Measurements from ENCODE around the gene PSMD9.

DNA sequence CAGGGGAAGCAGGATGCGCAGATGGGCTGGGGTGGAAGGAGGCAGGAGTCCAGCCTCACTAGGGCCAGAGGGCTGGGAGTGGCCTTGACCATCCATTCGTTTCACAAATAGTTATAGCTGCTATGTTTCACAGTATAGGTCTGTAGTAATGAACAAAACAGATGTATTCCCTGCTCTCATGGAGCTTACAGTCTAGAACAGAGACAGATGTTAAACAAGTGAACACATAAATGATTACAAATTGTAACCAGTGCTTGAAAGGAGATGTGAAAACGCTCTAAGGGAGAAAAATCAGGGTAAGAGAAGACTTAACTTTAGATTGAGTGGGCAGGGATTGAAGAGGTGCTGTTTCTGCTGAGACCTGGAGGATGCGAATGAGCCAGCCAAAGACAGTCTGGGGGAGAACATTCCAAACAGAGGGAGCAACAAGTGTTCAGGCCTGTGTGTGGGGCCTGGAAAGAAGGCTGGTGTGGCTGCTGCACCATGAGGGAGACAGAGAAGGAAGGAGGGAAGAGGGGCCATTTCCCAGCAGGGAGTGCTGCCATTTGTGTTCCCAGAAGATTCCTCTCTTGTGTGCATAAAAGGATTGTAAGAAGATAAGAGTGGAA, 44.4 kb downstream of the PSMD9 start:
- TF ChIP-seq, protein P1, sequence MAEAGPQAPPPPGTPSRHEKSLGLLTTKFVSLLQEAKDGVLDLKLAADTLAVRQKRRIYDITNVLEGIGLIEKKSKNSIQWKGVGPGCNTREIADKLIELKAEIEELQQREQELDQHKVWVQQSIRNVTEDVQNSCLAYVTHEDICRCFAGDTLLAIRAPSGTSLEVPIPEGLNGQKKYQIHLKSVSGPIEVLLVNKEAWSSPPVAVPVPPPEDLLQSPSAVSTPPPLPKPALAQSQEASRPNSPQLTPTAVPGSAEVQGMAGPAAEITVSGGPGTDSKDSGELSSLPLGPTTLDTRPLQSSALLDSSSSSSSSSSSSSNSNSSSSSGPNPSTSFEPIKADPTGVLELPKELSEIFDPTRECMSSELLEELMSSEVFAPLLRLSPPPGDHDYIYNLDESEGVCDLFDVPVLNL (CRISPR knock-in tag; IDR thresholded peaks at IDR 0.05; ENCODE audit: borderline replicate concordance, low read depth) = no peak
- TF ChIP-seq, protein P2, sequence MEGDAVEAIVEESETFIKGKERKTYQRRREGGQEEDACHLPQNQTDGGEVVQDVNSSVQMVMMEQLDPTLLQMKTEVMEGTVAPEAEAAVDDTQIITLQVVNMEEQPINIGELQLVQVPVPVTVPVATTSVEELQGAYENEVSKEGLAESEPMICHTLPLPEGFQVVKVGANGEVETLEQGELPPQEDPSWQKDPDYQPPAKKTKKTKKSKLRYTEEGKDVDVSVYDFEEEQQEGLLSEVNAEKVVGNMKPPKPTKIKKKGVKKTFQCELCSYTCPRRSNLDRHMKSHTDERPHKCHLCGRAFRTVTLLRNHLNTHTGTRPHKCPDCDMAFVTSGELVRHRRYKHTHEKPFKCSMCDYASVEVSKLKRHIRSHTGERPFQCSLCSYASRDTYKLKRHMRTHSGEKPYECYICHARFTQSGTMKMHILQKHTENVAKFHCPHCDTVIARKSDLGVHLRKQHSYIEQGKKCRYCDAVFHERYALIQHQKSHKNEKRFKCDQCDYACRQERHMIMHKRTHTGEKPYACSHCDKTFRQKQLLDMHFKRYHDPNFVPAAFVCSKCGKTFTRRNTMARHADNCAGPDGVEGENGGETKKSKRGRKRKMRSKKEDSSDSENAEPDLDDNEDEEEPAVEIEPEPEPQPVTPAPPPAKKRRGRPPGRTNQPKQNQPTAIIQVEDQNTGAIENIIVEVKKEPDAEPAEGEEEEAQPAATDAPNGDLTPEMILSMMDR (IDR thresholded peaks at IDR 0.05) = no peak
- TF ChIP-seq, protein P3, sequence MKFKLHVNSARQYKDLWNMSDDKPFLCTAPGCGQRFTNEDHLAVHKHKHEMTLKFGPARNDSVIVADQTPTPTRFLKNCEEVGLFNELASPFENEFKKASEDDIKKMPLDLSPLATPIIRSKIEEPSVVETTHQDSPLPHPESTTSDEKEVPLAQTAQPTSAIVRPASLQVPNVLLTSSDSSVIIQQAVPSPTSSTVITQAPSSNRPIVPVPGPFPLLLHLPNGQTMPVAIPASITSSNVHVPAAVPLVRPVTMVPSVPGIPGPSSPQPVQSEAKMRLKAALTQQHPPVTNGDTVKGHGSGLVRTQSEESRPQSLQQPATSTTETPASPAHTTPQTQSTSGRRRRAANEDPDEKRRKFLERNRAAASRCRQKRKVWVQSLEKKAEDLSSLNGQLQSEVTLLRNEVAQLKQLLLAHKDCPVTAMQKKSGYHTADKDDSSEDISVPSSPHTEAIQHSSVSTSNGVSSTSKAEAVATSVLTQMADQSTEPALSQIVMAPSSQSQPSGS (CRISPR knock-in tag; IDR thresholded peaks at IDR 0.05; ENCODE audit: borderline replicate concordance, low read depth) = no peak
- TF ChIP-seq NFYB (CRISPR knock-in tag; conservative IDR thresholded peaks at IDR 0.05; ENCODE audit: low read depth) (no peak), RORB (CRISPR knock-in tag; IDR thresholded peaks at IDR 0.05) (no peak), NR2C2 (CRISPR knock-in tag; IDR thresholded peaks at IDR 0.05) (no peak), ZNF138 (CRISPR knock-in tag; conservative IDR thresholded peaks at IDR 0.05) (no peak), ZNF263 (CRISPR knock-in tag; IDR thresholded peaks at IDR 0.05; ENCODE audit: low read depth) (no peak)
- TF ChIP-seq, protein P4, sequence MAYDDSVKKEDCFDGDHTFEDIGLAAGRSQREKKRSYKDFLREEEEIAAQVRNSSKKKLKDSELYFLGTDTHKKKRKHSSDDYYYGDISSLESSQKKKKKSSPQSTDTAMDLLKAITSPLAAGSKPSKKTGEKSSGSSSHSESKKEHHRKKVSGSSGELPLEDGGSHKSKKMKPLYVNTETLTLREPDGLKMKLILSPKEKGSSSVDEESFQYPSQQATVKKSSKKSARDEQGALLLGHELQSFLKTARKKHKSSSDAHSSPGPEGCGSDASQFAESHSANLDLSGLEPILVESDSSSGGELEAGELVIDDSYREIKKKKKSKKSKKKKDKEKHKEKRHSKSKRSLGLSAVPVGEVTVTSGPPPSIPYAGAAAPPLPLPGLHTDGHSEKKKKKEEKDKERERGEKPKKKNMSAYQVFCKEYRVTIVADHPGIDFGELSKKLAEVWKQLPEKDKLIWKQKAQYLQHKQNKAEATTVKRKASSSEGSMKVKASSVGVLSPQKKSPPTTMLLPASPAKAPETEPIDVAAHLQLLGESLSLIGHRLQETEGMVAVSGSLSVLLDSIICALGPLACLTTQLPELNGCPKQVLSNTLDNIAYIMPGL (CRISPR knock-in tag; IDR thresholded peaks at IDR 0.05) = no peak
- TF ChIP-seq, protein P5, sequence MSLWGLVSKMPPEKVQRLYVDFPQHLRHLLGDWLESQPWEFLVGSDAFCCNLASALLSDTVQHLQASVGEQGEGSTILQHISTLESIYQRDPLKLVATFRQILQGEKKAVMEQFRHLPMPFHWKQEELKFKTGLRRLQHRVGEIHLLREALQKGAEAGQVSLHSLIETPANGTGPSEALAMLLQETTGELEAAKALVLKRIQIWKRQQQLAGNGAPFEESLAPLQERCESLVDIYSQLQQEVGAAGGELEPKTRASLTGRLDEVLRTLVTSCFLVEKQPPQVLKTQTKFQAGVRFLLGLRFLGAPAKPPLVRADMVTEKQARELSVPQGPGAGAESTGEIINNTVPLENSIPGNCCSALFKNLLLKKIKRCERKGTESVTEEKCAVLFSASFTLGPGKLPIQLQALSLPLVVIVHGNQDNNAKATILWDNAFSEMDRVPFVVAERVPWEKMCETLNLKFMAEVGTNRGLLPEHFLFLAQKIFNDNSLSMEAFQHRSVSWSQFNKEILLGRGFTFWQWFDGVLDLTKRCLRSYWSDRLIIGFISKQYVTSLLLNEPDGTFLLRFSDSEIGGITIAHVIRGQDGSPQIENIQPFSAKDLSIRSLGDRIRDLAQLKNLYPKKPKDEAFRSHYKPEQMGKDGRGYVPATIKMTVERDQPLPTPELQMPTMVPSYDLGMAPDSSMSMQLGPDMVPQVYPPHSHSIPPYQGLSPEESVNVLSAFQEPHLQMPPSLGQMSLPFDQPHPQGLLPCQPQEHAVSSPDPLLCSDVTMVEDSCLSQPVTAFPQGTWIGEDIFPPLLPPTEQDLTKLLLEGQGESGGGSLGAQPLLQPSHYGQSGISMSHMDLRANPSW (CRISPR knock-in tag; conservative IDR thresholded peaks at IDR 0.05; ENCODE audit: low read depth) = no peak
- TF ChIP-seq, protein P6, sequence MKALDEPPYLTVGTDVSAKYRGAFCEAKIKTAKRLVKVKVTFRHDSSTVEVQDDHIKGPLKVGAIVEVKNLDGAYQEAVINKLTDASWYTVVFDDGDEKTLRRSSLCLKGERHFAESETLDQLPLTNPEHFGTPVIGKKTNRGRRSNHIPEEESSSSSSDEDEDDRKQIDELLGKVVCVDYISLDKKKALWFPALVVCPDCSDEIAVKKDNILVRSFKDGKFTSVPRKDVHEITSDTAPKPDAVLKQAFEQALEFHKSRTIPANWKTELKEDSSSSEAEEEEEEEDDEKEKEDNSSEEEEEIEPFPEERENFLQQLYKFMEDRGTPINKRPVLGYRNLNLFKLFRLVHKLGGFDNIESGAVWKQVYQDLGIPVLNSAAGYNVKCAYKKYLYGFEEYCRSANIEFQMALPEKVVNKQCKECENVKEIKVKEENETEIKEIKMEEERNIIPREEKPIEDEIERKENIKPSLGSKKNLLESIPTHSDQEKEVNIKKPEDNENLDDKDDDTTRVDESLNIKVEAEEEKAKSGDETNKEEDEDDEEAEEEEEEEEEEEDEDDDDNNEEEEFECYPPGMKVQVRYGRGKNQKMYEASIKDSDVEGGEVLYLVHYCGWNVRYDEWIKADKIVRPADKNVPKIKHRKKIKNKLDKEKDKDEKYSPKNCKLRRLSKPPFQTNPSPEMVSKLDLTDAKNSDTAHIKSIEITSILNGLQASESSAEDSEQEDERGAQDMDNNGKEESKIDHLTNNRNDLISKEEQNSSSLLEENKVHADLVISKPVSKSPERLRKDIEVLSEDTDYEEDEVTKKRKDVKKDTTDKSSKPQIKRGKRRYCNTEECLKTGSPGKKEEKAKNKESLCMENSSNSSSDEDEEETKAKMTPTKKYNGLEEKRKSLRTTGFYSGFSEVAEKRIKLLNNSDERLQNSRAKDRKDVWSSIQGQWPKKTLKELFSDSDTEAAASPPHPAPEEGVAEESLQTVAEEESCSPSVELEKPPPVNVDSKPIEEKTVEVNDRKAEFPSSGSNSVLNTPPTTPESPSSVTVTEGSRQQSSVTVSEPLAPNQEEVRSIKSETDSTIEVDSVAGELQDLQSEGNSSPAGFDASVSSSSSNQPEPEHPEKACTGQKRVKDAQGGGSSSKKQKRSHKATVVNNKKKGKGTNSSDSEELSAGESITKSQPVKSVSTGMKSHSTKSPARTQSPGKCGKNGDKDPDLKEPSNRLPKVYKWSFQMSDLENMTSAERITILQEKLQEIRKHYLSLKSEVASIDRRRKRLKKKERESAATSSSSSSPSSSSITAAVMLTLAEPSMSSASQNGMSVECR (CRISPR knock-in tag; IDR thresholded peaks at IDR 0.05; ENCODE audit: borderline replicate concordance) = no peak
- TF ChIP-seq, protein P7, sequence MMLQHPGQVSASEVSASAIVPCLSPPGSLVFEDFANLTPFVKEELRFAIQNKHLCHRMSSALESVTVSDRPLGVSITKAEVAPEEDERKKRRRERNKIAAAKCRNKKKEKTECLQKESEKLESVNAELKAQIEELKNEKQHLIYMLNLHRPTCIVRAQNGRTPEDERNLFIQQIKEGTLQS (CRISPR knock-in tag; conservative IDR thresholded peaks at IDR 0.05) = no peak
- TF ChIP-seq, protein P8, sequence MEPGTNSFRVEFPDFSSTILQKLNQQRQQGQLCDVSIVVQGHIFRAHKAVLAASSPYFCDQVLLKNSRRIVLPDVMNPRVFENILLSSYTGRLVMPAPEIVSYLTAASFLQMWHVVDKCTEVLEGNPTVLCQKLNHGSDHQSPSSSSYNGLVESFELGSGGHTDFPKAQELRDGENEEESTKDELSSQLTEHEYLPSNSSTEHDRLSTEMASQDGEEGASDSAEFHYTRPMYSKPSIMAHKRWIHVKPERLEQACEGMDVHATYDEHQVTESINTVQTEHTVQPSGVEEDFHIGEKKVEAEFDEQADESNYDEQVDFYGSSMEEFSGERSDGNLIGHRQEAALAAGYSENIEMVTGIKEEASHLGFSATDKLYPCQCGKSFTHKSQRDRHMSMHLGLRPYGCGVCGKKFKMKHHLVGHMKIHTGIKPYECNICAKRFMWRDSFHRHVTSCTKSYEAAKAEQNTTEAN (CRISPR knock-in tag; IDR thresholded peaks at IDR 0.05) = no peak
- TF ChIP-seq, protein P9, sequence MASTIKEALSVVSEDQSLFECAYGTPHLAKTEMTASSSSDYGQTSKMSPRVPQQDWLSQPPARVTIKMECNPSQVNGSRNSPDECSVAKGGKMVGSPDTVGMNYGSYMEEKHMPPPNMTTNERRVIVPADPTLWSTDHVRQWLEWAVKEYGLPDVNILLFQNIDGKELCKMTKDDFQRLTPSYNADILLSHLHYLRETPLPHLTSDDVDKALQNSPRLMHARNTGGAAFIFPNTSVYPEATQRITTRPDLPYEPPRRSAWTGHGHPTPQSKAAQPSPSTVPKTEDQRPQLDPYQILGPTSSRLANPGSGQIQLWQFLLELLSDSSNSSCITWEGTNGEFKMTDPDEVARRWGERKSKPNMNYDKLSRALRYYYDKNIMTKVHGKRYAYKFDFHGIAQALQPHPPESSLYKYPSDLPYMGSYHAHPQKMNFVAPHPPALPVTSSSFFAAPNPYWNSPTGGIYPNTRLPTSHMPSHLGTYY (CRISPR knock-in tag; IDR thresholded peaks at IDR 0.05) = no peak

Measured in WTC11 (cell line).